AG09319 (cell line): ENCODE data around the gene EPRS1.
"Not testable (repeated sequence)": the region's sequence is repeated elsewhere in the genome, so short reads cannot be mapped to it uniquely, and the experiment has no call there.

Experiments used
- DNase-seq: peaks from one replicate; pipeline ENCODE4 v3.0.0-alpha.2; 2010; ENCODE audit warnings: low read depth; ENCODE audit errors: extremely low read depth
- TF ChIP-seq, protein P1 (sequence below): IDR thresholded peaks from 2 replicates; pipeline ENCODE4 v1.5.1; 2011; ENCODE audit warnings: low read depth, mild to moderate bottlenecking, inconsistent platforms, low read length, moderate library complexity

EPRS1 gene

DNA sequence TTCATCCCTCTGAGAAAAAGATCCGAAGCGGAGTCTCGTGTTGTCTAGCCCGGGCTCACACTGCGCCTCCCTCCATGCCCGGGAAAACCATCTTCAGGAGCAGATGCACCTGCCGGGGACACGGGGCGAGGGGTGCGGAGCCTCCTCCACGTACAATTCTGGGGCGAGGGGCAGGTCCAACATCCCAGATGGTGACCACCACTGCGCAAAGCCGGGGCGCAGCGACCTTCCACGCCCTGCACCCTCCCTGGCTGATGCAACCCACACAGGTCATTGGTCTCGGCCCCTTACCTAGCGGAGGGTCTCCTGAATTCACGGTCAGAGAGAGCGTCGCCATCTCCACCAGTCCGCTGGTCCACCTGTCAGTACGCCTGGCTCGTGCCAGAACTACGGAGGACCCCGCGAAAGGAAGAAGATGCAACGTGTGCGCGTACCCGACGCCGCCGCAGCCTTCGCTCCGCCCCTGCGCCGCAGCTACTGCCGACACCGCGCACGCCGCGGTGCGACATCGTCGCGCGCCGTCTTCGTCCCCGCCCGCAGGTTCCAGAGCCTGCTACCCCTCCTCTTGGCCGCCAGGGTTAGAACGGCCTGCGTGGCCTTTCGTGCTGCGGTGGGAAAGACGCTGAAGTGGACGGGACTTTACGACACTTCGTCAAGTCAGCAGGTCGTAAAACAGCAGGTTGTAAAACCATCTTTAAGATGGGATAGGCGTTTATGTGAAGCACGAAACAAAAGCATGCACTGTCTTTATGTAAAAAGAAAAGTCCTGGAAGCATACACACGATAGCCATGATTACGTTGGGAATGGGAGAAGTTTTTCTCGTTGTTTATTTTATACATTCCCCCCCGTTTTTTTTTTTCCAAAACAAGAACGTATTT, at the start of gene EPRS1:
Gene EPRS1, minus strand, starts transcription at position 454 of the 879 bp plus-strand sequence. Its CDS starts 117 bp downstream, at position 337.
- TF ChIP-seq, protein P1, sequence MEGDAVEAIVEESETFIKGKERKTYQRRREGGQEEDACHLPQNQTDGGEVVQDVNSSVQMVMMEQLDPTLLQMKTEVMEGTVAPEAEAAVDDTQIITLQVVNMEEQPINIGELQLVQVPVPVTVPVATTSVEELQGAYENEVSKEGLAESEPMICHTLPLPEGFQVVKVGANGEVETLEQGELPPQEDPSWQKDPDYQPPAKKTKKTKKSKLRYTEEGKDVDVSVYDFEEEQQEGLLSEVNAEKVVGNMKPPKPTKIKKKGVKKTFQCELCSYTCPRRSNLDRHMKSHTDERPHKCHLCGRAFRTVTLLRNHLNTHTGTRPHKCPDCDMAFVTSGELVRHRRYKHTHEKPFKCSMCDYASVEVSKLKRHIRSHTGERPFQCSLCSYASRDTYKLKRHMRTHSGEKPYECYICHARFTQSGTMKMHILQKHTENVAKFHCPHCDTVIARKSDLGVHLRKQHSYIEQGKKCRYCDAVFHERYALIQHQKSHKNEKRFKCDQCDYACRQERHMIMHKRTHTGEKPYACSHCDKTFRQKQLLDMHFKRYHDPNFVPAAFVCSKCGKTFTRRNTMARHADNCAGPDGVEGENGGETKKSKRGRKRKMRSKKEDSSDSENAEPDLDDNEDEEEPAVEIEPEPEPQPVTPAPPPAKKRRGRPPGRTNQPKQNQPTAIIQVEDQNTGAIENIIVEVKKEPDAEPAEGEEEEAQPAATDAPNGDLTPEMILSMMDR, result peak; percentile 56
- peak; percentile 96 for DNase-seq

DNA sequence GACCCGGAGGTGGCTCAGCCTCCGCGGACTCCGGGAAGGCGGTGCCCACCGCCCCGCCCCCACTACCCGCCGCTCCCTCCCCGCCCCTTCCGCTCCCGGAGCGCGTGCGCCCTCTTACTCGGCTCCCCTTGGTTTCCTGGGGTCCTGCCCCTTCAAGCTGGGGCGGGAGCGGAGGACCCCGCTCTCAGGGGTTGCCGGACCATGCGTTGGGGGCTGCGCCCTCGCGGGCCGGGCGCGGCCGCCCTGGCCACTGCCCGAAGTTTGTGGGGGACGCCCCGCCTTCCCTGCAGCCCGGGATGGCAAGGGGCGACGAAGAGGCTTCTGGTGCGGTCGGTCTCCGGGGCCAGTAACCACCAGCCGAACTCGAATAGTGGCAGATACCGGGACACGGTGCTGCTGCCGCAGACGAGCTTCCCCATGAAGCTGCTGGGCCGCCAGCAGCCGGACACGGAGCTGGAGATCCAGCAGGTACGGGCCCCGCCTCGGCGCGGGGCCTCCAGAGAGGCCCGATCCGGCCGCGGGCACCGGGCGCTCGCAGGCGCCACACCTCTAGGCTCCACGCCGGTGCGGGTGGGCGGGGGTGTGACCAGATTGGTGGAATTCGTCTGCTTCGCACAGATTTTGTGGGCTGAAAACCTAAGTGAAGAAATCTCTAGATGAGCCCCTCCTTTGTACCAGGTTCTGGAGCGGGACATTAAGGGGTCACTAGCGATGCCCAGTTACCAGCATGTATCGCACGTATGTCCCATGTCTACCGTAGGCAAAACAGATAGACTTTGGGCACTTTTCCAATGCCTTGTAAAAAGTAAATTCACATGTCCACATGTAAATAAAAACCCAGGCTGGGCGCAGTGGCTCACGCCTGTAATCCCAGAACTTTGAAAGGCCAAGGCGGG, 48.0 kb upstream of the EPRS1 start, which contains the start of gene IARS2:
Gene IARS2, plus strand, starts transcription at position 117 of the 896 bp plus-strand sequence. Its CDS starts 85 bp downstream, at position 202.
- TF ChIP-seq, protein P1, result no peak
- DNase-seq, result peak; percentile 45

DNA sequence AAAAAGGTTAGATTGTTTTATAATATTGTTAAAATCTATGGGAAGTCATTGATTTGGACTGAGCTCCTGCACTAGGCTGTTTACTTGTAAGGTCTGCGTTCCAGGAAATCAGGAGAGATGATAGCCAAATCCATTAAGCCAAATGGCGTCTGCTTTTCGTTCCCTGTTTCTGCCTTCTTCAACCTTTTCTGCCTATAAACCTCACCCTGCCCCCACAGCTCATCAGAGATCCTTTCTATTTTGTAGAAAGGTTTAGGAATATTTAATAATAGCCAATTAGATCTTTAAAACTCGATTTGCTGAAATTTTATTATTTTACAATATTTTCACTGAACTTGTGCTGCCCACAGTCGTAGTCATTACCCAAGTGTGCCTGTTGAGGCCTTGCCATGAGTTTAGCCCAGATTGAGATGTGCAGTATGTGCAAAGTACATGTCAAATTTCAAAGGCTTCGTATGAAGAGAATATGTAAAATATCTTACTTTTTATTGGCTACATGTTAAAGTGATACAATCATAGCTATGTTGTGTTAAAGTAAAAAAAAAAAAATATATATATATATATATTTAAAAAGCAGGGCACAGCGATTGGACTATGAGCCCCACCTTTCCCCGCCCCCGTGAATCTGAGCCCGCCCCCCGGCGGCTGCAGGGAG, 47.2 kb upstream of the EPRS1 start:
- DNase-seq, result no peak
- TF ChIP-seq, protein P1, result no peak

DNA sequence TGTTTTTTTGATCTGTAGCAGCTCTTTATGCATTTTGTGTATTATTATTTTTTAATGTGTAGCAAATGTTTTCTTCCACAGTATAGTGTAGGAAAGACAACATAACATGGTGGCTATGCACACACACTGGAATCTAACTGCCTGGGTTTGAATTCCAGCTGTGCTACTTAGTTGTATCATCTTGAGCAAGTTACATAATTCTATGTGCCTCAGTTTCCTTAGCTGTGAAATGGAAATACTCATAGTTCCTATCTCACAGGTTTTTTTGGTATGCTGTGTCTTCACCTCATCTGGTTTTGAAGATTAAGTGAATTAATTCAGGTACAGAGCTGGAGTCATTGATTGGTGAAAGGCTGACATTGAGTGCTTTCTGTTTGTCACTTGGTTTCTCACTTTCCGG, 46.4 kb upstream of the EPRS1 start:
- TF ChIP-seq, protein P1, result no peak

DNA sequence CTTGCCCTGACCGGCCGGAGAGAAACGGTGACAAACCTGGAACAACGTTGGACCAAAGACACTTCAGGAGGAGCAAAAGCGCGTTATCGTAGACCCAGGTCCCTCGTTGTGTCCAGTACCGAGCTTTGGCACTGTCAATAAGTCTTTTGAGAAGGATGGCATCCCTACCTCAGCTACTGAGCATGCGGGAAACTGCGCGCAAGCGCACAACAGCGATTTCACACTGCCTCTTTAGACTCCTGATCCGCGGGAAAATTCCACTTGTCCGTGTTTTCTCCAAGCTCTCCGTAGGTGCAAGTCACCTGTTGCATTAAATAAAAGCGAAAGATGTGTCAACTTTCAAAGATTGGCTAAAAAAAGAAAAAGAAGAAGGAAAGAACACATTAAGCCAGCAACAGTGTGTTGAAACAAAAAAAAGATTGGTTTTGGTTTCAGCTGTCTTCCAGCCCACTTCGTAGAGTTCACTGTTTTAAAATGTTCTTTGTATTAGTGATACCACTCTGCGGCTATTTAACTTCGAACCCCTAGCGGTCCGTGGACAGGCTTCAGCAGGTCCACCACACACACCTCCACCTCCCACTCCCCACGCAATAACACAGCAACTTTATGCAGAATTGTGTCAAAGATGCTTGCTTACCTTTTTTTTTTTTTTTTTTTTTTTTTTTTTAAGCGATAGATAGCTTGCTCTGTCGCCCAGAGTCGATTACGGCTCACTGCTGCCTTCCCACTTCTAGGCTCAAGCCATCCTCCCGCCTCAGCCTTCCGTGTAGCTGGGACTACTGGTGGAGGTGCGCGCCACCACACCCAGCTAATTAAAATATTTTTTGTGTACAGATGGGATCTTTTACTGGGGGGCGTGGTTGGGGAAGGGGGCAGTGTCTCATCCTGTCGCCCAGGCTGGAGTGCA, 43.6 kb upstream of the EPRS1 start, which contains the start of gene BPNT1:
Gene BPNT1, minus strand, starts transcription at position 139 of the 907 bp plus-strand sequence. CDS start 9,942 bp downstream, outside the sequence.
- peak; percentile 80 for DNase-seq
- TF ChIP-seq, protein P1, result no peak

More for the DNA sequence above, 46.4 kb upstream of the EPRS1 start:
- DNase-seq, result no peak

DNA sequence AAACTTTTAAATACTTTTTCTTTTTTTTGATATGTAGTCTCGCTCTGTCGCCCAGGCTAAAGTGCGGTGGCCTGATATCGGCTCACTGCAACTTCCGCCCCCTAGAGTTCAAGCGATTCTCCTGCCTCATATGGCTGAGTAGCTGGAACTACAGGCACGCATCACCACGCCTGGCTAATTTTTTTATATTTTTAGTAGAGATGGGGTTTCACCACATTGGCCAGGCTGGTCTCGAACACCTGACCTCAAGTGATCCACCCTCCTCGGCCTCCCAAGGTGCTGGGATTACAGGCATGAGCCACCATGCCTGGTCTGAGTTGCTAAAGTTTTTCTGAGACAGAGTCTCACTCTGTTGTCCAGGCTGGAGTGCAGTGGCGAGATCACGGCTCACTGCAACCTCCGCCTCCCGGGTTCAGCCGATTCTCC, 40.0 kb upstream of the EPRS1 start:
- DNase-seq, result not testable (repeated sequence)
